GM18508 (cell line): ENCODE measurements around the gene RSRP1.
"Not testable (repeated sequence)": the region's sequence is repeated elsewhere in the genome, so short reads cannot be mapped to it uniquely, and the experiment has no call there.

ENCODE experiments used
- ATAC-seq: cut with Tn5 transposase; IDR thresholded peaks from one replicate; pipeline ENCODE4 v1.9.1; 2021; ENCODE audit warnings: moderate number of reproducible peaks; ENCODE audit not compliant: insufficient read depth, unreplicated experiment

Gene RSRP1

DNA sequence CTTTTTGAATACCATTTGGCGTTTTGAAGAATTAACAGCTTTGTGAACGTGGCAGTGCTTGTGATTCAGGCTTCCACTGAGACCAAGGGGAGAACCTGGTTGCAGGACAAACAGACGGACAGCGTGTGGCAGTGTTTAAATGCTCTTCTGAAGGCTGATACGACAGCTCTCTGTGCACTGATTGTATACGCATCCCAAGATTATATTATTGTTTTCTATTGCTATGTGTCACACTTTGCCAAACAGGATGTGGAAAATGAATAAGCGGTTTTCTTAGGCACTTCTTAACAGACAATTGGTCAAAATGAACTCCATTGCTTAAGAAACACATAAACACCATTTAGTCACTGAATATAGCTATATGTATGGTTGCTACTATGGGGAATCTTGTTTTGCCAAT, 12.6 kb upstream of the RSRP1 start:
- not testable (repeated sequence) for ATAC-seq

DNA sequence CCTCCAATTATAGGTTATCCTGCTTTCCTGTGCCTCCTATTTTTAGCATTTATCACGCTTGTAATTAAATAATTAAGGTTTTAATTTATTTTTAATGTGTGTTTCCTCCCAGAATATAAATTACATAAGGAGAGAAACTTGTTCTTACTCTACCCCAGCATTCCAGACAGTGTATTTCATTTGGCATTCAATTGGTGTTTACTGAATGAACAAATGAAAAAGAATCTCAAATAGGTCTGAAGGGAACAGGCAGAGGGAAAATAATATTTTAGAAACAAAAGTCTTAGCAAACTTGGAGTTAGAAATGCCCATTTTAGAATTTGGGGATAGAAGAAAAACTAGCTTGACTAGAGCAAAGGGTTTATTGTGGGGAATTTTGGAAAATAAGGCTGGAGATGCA, 9.9 kb upstream of the RSRP1 start:
- ATAC-seq, result no peak

DNA sequence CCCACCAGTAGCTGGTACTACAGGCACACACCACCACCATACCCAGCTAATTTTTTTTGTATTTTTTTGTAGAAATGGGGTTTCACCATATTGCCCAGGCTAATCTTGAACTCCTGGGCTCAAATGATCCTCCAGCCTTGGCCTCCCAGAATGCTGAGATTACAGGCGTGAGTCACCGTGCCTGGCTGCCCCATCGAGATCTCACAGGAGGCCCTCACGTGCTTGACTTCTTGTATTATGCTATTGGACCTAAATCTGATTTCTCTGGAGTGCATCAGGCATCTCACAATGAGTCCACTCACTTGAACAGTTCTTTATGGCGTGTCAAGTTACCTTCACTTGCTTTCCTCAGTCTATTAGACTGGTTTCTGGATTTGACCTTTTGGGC, 9.3 kb upstream of the RSRP1 start:
- no peak for ATAC-seq

DNA sequence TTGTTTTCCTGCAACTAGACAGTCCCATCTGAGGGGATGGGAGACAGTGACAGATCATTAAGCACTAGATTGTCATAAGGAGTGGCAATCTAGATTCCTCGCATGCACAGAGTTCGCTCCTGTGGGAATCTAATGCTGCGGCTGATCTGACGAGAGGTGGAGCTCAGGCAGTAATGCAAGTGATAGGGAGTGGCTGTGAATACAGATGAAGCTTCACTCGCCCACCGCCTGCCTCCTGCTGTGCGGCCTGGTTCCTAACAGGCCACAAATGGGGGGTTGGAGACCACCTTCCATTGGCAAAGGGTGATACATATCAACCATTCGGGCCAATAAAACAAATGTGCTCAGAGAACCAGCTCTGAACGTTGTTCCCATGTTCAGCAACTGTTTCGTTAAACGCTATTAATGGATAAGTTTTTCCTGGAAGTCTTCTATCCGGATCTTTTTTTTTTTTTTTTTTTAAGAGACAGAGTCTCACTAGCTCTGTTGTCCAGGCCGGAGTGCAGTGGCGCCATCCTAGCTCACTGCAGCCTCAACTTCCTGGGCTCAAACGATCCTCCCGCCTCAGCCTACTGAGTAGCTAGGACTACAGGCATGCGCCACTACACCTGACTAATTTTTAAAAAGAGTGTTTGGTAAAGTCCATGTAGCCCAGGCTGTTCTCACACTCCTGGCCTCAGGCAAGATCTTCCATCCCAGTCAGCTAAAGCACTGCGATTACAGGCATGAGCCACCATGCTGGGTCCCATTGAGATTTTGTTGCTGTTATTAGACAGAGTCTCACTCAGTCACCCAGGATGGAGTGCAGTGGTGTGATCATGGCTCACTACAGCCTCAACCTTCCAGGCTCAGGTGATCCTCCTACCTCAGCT, 8.7 kb upstream of the RSRP1 start:
- no peak for ATAC-seq

DNA sequence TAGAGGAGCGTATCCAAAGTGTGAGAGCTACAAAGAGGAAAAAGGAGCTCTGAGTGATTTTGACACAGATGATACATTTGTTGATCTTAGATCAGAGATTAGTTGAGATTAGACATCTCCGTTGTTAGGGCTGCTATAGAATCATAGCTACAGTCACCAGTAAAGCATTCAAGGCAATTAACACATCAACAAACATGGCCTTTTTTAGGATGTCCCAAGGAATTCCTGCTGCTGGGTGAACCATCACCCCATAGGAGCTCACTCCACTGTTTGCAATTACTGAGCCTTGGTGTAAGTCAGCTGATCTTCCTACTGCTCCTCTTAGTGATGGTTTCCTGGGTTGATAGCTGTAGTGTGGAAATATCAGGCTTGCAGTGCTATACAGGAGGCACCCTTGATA, 6.7 kb upstream of the RSRP1 start:
- no peak for ATAC-seq

DNA sequence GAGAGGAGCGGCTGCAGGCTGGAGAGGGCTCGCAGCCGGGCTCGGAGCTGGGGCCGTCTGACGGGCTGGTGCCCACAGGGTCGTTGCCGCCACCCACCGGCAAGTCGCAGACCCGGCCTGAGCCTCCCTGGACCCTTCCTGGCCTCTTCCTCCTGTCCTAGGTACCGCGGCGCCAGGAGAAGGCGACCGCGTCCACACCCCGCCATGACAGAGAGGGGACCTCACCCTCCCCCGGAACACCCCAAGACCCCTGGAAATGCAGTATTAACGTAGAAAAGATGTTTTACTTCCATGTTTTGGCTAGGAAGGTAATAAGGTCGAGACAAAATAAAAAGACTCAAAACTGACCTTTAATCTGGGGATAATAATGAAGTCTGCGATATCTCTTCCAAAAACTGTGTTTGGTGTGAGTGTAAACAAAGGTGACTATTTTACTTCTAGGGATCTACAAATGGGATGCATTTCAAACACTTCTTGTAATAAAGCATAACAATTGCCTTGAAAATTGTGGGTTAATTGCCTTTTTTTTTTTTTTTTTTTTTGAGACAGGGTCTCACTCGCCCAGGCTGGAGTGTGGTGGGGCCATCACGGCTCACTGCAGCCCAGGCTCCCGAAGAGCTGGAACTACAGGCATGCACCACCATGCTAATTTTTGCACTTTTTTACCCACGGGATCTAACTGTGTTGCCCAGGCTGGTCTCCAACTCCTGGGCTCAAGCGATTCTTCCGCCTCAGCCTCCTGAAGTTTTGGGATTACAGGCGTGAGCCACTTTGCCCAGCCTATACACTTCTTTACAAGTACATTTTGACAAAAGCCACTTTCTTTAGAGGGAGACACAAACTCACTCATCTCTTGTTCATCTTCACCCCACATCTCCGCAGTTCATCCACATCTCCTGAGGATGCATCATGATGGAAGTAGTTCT, 838 bp upstream of the RSRP1 start:
- ATAC-seq, result no peak

DNA sequence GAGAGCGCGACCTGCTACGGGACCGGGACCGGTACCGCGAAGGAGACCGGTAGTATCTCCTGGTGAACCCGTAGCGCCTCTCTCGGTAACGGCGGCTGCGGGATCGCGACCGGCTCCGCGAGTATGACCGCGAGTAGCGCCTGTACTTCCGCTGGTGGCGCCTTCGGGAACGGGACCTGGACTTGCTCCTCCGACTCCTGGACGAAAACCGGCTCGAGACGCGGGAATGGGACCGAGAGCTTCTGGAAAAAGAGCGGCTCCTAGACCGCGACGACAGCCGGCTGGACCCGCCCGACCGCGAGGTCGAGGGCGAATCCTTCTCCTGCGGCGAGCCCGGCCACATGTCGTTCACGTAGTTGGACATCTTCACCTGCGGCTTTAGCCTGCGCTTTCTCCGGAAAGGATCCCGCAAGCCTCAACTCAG, 642 bp downstream of the RSRP1 start:
- ATAC-seq, result no peak

DNA sequence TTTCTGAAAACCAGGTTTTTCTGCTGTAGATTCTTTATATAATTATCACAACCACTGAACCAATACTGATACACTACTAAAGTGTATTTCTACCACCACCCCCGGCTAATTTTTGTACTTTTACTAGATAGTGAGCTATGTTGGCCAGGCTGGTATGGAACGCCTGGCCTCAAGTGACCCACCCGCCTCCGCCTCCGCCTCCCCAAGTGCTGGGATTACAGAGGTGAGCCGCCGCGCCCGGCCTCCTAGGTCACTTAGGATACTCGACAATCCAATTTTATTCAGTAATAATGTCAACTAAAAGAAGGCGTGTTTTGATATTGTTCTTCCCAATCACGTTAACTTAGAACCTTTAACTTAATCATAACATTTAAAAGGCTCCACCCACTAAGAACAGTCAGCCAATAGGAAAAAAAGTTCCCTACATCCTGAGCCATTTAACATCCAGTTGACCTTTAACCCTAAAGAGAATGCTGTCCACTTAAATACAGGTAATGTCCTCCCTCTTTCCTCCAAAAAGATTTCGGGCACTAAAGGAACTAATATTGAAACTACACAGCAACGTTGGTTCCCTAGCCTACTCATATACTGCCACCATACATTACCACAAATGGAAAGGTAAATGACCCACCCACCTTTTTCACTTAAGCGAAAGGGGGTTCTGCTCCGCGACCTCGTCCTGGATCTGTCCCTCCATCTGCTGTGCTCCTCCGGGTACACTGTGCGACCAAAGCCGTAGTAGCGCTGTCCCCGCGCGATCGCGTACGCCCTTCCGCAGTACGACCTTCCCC, 1.2 kb downstream of the RSRP1 start:
- no peak for ATAC-seq

DNA sequence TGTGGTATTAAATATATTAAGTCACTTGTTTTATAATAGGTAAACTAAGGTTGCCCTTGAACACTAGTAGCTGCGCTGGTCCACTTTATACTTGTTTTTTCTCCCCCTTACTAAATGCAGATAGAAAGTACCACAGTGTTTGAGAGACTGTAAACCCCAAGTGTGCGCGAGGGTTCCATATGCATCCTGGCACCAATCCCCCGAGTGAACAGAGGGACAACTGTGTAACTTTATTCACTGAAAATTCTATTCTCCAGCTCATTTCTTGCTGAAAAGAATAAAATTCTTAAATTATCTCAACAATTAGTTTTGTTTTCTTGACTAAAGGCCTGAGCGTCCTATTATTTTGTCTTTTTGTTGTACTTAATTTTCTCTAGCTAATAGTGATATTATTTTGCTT, 1.9 kb downstream of the RSRP1 start:
- no peak for ATAC-seq

DNA sequence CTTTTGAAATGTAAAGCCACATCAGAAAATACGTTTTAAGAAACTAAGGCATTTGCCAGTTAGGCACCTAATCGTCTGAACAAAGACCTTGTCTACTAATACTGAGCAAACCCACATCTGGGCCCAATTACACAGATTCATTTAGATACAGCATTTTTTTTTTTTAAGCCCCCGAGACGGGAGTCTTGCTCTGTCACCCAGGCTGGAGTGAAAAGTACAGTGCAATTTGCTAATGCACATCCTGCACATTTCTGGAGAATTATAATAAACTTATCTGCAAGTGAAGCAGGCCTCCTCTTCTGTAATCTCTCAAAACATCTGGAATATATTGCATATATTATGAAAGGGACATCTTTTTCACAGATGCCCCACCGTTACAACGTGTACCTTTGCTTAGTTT, 3.3 kb downstream of the RSRP1 start:
- ATAC-seq, result no peak

DNA sequence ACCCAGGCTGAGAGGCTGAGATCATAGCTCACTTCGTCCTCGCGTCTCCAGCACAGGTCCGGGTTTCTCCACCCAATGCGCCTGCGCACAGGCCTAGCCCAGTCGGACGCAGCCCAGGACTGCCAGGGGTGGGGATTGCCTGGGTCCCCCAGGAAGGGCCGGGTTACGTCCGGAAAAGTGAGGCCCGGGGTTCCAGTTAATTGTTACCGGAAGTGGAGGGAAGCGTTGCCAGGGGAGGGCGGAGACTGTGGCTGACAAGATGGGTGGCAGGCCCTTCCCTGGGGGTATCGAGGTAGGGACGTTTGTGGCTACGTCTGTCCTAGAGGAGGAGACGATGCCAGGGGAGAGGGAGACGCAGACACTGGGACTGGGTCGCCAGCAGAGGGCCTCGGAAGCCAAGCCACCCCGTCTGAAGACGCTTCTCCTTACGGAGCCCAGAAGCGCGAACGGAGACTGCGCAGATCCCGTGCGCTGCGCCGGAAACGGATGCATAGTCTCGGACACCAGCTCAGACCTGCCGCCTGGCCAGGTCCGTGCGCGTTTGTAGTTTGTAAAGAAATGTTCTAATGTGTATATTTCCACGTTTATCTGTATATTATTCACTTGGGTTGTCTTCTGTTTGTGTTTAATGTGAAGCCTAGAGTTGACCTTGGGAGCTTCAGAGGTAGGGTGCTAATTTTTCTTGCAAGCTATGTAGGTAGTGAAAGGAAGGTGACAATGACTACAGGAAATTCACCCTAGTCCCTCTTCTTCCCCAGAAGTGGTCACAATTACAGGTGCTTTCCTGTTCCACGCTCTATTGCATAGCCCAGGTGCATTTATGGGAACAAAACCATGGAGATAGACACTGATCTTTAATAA, 7.3 kb downstream of the RSRP1 start:
- no peak for ATAC-seq

DNA sequence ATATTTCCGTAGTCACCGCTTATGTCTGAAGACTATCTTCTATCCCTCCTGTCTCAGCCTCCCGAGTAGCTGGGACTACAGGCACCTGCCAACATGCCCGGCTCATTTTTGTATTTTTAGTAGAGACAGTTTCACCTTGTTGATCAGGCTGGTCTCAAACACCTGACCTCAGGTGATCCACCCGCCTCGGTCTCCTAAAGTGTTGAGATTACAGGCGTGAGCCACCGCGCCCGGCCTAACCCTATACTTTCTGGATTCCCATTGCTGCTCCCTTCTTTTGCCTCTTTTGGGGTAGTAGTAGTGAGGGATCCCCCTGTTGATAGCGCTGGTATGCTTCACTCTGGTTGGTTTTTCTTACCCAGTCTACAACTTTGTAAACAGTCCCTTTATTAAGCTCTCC, 9.2 kb downstream of the RSRP1 start:
- ATAC-seq, result no peak

DNA sequence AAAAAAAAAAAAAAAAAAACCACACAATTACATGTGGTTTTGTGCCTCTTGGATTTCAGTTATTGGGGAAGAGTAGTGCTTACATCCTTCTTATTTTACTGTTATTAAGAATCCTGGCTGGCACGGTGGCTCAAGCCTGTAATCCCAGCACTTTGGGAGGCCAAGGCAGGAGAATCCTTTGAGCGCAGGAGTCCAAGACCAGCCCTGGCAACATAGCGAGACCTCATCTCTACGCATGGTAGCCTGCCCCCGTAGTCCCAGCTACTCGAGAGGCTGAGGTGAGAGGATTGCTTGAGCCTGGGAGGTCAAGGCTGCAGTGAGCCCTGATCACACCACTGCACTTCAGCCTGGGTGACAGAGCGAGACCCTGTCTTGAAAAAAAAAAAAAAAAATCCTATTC, 11.0 kb downstream of the RSRP1 start:
- ATAC-seq, result not testable (repeated sequence)

DNA sequence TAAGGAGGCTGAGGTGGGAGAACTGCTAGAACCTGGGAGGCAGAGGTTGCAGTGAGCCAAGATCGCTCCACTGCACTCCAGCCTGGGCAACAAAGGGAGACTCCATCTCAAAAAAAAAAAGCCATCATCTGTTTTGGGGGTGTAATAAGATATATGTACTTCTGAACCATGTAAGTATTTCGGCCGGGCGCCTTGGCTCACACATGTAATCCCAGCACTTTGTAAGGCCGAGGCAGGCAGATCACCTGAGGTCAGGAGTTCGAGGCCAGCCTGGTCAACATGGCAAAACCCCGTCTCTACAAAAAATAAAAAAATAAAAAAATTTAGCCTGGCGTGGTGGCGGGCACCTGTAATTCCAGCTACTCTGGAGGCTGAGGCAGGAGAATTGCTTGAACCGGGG, 11.8 kb downstream of the RSRP1 start:
- ATAC-seq, result not testable (repeated sequence)

DNA sequence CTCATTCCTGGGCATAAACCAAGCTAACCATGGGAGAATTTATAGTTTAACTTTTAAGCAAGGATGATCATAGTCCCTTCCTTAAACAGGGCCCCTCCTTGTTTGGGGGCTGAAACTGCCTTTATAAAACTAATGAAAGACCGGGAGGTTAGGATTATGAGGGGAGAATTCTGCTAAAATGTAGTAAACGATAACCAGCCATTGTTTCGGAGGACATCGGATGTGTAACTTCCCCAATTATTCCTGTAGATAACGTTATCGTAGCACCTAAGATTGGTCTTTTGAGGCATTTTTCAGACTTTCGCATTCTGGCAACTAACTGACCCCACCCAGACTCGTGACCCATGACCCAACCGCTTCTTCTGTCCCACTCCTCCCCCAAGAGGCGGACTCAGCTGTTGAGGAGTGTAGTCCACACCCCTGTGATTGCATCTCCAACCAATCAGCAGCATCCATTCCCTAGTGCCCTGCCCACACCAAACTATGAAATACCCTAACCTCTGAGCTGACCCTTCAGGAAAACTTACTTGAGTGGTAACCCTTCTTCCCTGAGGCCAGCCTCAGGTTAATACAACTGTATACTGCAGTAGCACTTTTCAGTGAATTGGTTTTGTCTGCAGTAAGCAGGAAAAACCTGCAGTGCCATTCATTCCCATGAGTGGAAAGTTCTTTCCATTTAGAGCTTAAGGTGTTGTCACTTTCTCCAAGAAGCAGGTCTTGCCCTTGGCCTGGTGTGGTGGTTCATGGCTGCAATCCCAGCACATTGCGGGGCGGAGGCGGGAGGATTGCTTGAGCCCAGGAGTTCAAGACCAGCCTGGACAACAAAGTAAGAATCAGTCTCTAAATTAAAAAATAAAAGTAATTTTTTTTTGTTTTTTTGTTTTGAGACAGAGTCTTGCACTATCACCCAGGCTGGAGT, 14.1 kb downstream of the RSRP1 start:
- no peak for ATAC-seq

DNA sequence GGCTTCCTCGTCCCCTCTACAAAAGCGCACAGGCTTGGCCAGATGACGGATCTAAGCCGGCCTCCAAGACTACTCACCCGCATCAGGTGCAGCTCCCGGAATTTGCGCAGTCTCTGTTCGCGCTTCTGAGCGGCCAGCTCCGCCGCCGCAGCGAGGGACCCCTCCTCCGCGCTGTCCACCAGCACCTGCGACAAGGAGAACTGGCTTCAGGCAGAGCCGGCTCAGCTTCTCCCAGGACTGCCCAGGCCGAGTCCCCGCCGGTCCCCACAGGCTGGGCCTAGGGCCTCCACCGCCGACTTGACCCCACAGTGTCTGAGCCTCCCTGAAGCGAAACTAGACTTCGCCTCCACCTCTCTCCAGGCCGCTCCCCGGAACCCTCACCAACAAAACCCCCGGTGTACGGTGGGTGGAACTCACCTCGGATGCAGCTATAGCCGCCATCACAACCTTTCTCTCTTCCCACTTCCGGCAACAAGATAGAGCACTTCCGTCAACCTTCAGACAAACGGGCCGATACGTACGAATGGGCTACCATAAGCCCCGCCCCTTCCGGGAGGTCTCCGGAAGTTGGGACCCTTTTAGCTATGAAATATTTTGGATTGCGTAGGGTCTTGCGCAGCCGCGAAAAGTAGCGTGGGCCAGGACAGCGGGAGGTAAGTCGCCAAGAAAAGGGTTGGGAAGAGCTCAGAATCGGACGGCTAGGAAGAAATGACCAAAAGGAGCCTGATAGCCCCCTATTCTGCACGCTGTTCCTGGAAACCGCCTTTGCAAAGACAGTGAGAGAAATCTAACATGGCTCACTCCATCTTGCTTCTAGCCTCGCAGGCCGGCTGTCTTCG, 15.0 kb downstream of the RSRP1 start, which contains the start of gene SYF2:
TSS of gene SYF2 (minus strand) at position 476 of the 839 bp plus-strand sequence. CDS start at position 441, 35 bp downstream.
- no peak for ATAC-seq

DNA sequence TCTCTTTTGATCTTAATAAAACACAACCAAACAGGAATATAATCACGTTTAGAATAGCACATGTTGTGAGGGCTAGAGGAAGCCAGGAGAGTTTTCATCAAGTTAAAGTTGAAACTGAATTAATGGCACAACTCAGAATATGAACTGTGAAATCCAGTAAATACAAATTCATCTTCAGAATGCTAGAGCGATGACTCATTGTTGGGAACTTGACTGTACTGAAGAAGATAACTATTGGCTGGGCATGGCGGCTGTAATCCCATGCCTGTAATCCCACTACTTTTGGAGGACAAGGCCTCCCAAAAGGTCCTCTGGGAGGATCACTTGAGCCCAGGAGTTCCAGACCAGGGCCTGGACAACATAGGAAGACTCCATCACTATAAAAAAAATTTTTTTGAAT, 23.8 kb downstream of the RSRP1 start:
- ATAC-seq, result no peak

DNA sequence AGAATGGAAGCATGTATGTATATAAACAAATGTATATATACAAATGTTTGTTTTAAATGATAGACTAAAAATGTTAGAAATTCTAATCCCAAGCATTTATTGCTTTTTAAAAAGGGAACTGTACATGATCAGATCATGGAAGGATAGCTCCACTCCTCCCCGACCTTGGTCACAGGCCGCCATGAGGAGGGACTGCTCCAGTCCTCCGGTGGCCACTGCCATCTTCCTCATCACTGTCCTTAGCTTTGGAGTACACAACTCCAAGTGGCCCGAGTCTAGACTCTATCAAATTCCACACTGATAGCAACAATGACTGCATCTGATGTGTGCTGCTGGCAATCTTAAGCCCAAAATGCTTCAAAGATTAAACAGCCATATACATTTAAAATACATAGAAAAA, 24.6 kb downstream of the RSRP1 start:
- no peak for ATAC-seq
